ES-I3 (cell line): ENCODE results near the gene GGT5.
"Not testable (repeated sequence)": the region's sequence is repeated elsewhere in the genome, so short reads cannot be mapped to it uniquely, and the experiment has no call there.

Experiments
- H3K36me3 ChIP-seq: 2 replicates; pipeline ENCODE4 v1.6.1; 2013; ENCODE audit warnings: mild to moderate bottlenecking, low read length, control low read depth, moderate library complexity; ENCODE audit not compliant: insufficient read depth
- H3K4me1 ChIP-seq: 2 replicates; pipeline ENCODE4 v1.6.1; 2013; ENCODE audit warnings: mild to moderate bottlenecking, control low read depth, low read length; ENCODE audit not compliant: insufficient read depth
- H3K9ac ChIP-seq: 2 replicates; pipeline ENCODE4 v1.6.1; 2013; ENCODE audit warnings: low read depth, mild to moderate bottlenecking, low read length, moderate library complexity
- H3K9me3 ChIP-seq: 2 replicates; pipeline ENCODE4 v1.6.1; 2013; ENCODE audit warnings: mild to moderate bottlenecking, low read length, moderate library complexity; ENCODE audit not compliant: control insufficient read depth, insufficient read depth

GGT5 gene

GRCh38 chr22:24190159-24190540 is 54.7 kb downstream of the GGT5 start:
- H3K9ac ChIP-seq, result no peak overlapping the region
- H3K9me3 ChIP-seq, result no peaks in the 10 kb centered on the region
- no peaks in the 10 kb centered on the region for H3K4me1 ChIP-seq
- no peaks in the 10 kb centered on the region for H3K36me3 ChIP-seq

DNA sequence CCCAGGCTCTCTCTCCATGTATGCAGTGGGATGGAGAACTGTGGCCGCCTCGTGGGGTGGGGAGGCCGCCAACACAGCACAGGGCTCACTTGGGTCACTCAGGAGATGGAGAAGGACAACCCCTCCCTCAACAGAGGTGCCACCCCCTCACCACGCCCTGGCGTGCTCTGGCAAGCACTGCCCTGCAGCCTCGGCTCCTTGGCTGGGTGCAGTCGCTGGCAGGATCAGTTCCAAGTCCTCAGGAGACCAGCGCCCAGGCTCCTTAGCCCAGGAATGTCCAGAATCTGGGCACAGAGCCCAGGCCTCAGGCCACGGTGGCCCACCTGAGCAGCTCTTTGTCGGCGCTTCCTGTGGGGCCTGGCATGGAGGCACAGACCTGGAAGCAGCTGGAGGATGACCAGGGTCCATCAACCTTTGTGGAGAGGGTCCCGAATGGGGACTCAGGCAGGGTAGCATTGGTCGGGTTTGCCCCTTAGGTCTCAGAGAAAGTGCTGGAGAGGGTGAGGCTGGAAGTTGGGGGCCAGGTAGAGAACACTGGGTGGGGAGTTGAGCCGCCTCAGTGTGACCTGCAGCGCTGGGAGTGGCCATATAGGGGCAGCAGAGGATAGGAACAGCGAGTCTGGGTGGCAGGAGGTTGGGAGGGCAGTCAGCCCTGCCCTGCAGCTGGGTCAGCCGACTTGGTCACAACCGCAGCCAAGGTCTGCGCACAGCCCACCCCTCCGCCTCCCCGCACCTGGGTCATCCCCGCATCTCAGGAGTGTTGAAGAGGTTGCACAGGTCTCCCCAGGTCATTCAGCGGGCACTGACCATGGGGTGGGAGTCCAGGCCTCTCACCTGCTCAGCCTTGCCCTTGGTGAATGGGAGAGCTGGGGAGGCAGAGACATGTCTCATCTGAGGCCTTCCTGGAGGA is 55.4 kb downstream of the GGT5 start:
- H3K9me3 ChIP-seq, result no peaks in the 10 kb centered on the region
- no peak overlapping the region for H3K9ac ChIP-seq
- no peaks in the 10 kb centered on the region for H3K36me3 ChIP-seq
- H3K4me1 ChIP-seq, result no peaks in the 10 kb centered on the region

GRCh38 chr22:24188705-24189248 is 56.1 kb downstream of the GGT5 start:
- Histone ChIP-seq H3K9ac (no peak overlapping the region), H3K9me3 (no peaks in the 10 kb centered on the region), H3K4me1 (no peaks in the 10 kb centered on the region), H3K36me3 (no peaks in the 10 kb centered on the region)

DNA sequence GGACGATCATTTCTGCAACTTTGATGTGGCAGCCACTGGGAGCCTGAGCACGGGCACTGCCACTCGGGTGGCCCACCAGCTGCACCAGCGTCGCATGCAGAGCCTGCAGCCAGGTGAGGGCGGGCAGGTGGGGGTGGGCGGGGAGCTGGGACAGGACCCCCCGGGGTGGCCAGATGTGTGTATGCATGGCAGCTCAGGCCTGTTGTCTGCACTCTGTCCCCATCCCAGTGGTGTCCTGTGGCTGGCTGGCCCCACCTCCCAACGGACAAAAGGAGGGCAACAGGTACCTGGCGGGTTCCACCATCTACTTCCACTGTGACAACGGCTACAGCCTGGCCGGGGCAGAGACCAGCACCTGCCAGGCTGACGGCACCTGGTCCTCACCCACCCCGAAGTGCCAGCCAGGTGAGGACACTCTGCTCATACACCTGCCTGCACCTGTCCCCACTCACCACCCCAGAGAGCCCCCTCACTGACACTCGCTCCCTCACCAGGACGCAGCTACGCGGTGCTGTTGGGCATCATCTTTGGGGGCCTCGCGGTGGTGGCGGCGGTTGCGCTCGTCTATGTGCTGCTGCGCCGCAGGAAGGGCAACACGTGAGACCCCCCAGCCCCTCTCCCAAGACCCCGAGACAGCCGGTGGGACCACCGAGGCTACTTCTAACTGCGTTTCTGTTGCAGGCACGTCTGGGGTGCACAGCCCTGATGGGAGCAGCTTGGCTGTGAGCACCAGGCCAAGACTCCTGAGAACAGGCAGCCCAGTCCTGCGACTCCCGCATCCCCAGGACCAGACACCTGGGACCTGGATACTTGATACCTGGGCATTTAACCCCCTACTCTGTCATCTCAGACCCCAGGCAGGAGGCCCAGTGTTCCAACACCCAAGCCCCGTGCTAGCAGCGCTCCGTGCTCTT is 56.9 kb downstream of the GGT5 start:
- Histone ChIP-seq H3K9ac (no peak overlapping the region), H3K36me3 (no peaks in the 10 kb centered on the region), H3K4me1 (no peaks in the 10 kb centered on the region), H3K9me3 (no peaks in the 10 kb centered on the region)

- Histone ChIP-seq H3K36me3 (no peaks in the 10 kb centered on the region), H3K4me1 (no peaks in the 10 kb centered on the region), H3K9me3 (no peaks in the 10 kb centered on the region), H3K9ac (no peak overlapping the region)
Observed at GRCh38 chr22:24186892-24187670, 57.8 kb downstream of the GGT5 start.

DNA sequence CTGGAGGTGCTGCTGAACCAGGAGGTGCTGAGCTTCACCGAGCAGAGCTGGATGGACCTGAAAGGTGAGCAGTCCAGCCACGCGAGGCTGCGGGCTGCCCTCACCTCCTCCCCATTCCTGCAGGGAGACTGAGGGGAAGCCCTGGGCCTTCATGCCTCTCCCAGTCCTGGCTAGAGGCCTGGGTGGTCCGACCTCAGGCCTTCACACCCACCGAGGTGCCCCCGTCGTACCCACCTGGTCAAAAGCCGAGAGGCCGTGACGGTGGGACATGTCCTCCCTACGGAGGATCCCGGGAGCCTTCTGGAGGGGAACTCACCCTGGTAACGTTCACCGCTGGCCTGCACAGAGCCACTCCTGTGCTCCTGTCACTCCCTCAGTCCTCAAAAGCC is 58.5 kb downstream of the GGT5 start:
- H3K36me3 ChIP-seq, result no peaks in the 10 kb centered on the region
- peaks cover 5% of the 10 kb centered on the region; the same call in 1 of the 2 replicates for H3K4me1 ChIP-seq
- H3K9me3 ChIP-seq, result no peaks in the 10 kb centered on the region
- H3K9ac ChIP-seq, result no peak overlapping the region

- Histone ChIP-seq H3K4me1 (peaks cover 5% of the 10 kb centered on the region; the same call in 1 of the 2 replicates), H3K9me3 (no peaks in the 10 kb centered on the region), H3K9ac (no peak overlapping the region), H3K36me3 (no peaks in the 10 kb centered on the region)
Observed at GRCh38 chr22:24185501-24186351, 59.2 kb downstream of the GGT5 start.

DNA sequence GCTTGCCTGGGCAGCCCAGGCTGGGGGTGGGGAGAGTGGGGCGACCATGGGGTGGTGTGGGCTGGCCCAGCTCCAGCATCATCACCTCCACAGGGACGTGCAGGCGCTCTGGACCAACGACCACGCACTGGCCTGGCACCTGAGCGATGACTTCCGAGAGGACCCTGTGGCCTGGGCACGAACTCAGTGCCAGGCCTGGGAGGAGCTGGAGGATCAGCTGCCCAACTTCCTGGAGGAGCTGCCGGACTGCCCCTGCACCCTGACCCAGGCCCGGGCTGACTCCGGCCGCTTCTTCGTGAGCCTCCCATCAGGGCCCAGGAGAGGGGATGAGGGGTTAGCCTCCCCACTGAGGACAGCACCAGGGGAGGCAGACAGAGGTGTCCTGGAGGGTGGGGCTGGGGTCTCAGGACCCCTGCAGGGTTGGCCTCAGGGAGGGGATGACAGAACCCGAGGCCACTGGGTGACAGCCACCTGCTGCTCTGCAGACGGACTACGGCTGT is 59.8 kb downstream of the GGT5 start:
- no peaks in the 10 kb centered on the region for H3K36me3 ChIP-seq
- no peaks in the 10 kb centered on the region for H3K9me3 ChIP-seq
- H3K4me1 ChIP-seq, result peaks cover 5% of the 10 kb centered on the region; the same call in 1 of the 2 replicates
- no peak overlapping the region for H3K9ac ChIP-seq

- peaks cover 5% of the 10 kb centered on the region; the same call in 1 of the 2 replicates for H3K4me1 ChIP-seq
- H3K9ac ChIP-seq, result no peak overlapping the region
- no peaks in the 10 kb centered on the region for H3K36me3 ChIP-seq
- H3K9me3 ChIP-seq, result no peaks in the 10 kb centered on the region
Observed at GRCh38 chr22:24184057-24184798, 60.7 kb downstream of the GGT5 start.

GRCh38 chr22:24183321-24184031 is 61.4 kb downstream of the GGT5 start:
- H3K4me1 ChIP-seq, result peaks cover 5% of the 10 kb centered on the region; the same call in 1 of the 2 replicates
- no peaks in the 10 kb centered on the region for H3K9me3 ChIP-seq
- H3K9ac ChIP-seq, result no peak overlapping the region
- no peaks in the 10 kb centered on the region for H3K36me3 ChIP-seq

DNA sequence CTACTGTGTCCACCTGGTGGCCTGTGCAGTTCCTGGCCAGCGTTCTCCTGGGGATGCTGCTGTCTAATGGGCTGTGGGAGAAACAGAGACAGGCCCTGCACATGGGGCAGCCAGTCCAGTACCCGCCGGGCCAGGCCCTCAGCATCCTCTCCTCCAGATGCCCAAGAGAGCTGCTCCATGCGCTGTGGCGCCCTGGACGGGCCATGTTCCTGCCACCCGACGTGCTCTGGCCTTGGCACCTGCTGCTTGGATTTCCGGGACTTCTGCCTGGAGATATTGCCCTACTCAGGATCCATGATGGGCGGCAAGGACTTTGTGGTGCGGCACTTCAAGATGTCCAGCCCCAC is 62.0 kb downstream of the GGT5 start:
- H3K4me1 ChIP-seq, H3K9me3 ChIP-seq, H3K36me3 ChIP-seq, H3K9ac ChIP-seq: not testable (repeated sequence)
